ENCODE data around the gene CLOCK.

CLOCK gene

GRCh38 chr4:55540271-55540670, 6.4 kb downstream of the CLOCK start:
- no peak for TF ChIP-seq CTCF (IDR thresholded peaks at IDR 0.05; ENCODE audit: borderline replicate concordance, insufficient read depth, low read depth, low read length)

GRCh38 chr4:55539658-55540057, 7.1 kb downstream of the CLOCK start:
- H3K4me3 ChIP-seq (ENCODE audit: low read depth, low read length), result no peak overlapping the region
- no peak for TF ChIP-seq CTCF (IDR thresholded peaks at IDR 0.05; ENCODE audit: borderline replicate concordance, insufficient read depth, low read depth, low read length)

More at GRCh38 chr4:55540271-55540670, 6.4 kb downstream of the CLOCK start:
- H3K4me3 ChIP-seq (ENCODE audit: low read depth, low read length), result no peak overlapping the region

GRCh38 chr4:55538531-55538930, 8.2 kb downstream of the CLOCK start:
- no peak for TF ChIP-seq CTCF (IDR thresholded peaks at IDR 0.05; ENCODE audit: borderline replicate concordance, insufficient read depth, low read depth, low read length)
- H3K4me3 ChIP-seq (ENCODE audit: low read depth, low read length), result no peak overlapping the region

GRCh38 chr4:55534306-55534705, 12.4 kb downstream of the CLOCK start:
- no peak overlapping the region for H3K4me3 ChIP-seq (ENCODE audit: low read depth, low read length)

GRCh38 chr4:55530691-55531090, 16.0 kb downstream of the CLOCK start:
- TF ChIP-seq CTCF (IDR thresholded peaks at IDR 0.05; ENCODE audit: borderline replicate concordance, insufficient read depth, low read depth, low read length), result no peak

More at GRCh38 chr4:55534306-55534705, 12.4 kb downstream of the CLOCK start:
- no peak for TF ChIP-seq CTCF (IDR thresholded peaks at IDR 0.05; ENCODE audit: borderline replicate concordance, insufficient read depth, low read depth, low read length)

GRCh38 chr4:55530167-55530566, 16.5 kb downstream of the CLOCK start:
- no peak for TF ChIP-seq CTCF (IDR thresholded peaks at IDR 0.05; ENCODE audit: borderline replicate concordance, insufficient read depth, low read depth, low read length)
- H3K4me3 ChIP-seq (ENCODE audit: low read depth, low read length), result no peak overlapping the region

More at GRCh38 chr4:55530691-55531090, 16.0 kb downstream of the CLOCK start:
- H3K4me3 ChIP-seq (ENCODE audit: low read depth, low read length), result no peak overlapping the region

GRCh38 chr4:55528491-55528890, 18.2 kb downstream of the CLOCK start:
- no peak overlapping the region for H3K4me3 ChIP-seq (ENCODE audit: low read depth, low read length)
- no peak for TF ChIP-seq CTCF (IDR thresholded peaks at IDR 0.05; ENCODE audit: borderline replicate concordance, insufficient read depth, low read depth, low read length)
